Kidney epithelial cell (primary cell): ENCODE data around the gene SPTA1. TPM values are rescaled to one million over a fixed set of nuclear protein-coding genes. Genes with fewer than 3 reads are reported as not detected.

Source experiments
- DNase-seq: peaks from one replicate; pipeline ENCODE4 v3.0.0-alpha.2; 2010; ENCODE audit warnings: low read depth
- H3K27me3 ChIP-seq: 2 replicates; pipeline ENCODE4 v1.6.0; 2011; ENCODE audit warnings: low read length; ENCODE audit not compliant: control insufficient read depth, insufficient read depth
- H3K36me3 ChIP-seq: 2 replicates; pipeline ENCODE4 v1.5.1; 2011; ENCODE audit warnings: low read length; ENCODE audit not compliant: control insufficient read depth, insufficient read depth
- H3K4me3 ChIP-seq: 2 replicates; pipeline ENCODE4 v1.5.1; 2011; ENCODE audit warnings: low read depth, mild to moderate bottlenecking, control low read depth, low read length
- total RNA-seq: library from RNA; depleted of rRNA; stranded (reverse); fragments of >200 nt; gene quantifications from 2 replicates; pipeline ENCODE4 v1.2.3, GENCODE V29; 2015
- TF ChIP-seq, protein P1 (sequence below): IDR thresholded peaks from 2 replicates; pipeline ENCODE4 v1.5.1; 2011; ENCODE audit warnings: mild to moderate bottlenecking, moderate library complexity, low read length, control low read depth, inconsistent platforms; ENCODE audit not compliant: insufficient read depth, poor library complexity, severe bottlenecking

The SPTA1 gene
- total RNA-seq = not detected in 2 replicates

DNA sequence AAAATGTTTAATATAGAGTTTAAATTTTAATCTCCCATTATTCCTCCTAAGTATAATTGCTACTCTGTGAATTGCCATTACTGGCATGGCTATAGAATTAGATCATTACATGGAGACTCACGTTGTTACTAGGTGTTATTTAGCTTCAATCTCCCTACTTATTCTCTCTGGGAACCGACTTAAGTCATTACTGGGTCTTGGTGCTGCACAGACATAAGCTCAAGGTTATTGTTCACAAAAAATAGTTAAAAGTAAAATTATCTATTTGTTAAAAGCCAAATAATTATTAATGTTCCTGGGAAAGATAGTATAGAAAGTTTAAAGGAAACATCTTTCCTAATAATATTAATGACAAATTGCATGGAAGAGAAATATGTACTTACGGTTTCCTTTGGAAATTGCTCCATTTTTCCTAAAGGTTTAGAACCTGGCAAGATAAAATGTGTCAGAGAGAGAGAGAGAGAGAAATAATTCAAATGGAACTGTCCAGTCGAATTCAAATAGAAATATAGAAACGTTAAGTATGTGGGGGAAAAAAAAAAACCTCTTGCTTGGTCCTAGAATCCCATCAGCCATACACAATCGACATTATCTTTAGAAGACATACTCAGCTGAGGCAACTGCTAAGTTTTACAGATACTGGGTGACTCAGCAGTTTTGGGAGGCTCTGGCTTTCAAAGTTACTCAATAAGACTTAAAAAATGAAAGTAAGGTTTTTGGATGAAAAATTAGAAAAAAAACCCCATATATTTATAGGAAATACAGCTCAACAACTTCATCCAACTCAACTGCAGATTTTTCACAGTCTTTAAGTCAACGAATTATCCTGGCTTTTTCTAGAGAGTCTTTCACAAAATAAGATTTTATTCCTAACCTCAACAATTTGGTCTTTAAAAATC is at the start of gene SPTA1:
Gene SPTA1 (minus strand): TSS at position 605 of the 899 bp plus-strand sequence. CDS start 198 bp downstream, at position 407.
- Histone ChIP-seq H3K27me3 (no peaks in the 10 kb centered on the region), H3K4me3 (no peak within 1 kb of the TSS), H3K36me3 (no peaks in the 10 kb centered on the region)
- DNase-seq = no peak
- TF ChIP-seq, protein P1, sequence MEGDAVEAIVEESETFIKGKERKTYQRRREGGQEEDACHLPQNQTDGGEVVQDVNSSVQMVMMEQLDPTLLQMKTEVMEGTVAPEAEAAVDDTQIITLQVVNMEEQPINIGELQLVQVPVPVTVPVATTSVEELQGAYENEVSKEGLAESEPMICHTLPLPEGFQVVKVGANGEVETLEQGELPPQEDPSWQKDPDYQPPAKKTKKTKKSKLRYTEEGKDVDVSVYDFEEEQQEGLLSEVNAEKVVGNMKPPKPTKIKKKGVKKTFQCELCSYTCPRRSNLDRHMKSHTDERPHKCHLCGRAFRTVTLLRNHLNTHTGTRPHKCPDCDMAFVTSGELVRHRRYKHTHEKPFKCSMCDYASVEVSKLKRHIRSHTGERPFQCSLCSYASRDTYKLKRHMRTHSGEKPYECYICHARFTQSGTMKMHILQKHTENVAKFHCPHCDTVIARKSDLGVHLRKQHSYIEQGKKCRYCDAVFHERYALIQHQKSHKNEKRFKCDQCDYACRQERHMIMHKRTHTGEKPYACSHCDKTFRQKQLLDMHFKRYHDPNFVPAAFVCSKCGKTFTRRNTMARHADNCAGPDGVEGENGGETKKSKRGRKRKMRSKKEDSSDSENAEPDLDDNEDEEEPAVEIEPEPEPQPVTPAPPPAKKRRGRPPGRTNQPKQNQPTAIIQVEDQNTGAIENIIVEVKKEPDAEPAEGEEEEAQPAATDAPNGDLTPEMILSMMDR = no peak

DNA sequence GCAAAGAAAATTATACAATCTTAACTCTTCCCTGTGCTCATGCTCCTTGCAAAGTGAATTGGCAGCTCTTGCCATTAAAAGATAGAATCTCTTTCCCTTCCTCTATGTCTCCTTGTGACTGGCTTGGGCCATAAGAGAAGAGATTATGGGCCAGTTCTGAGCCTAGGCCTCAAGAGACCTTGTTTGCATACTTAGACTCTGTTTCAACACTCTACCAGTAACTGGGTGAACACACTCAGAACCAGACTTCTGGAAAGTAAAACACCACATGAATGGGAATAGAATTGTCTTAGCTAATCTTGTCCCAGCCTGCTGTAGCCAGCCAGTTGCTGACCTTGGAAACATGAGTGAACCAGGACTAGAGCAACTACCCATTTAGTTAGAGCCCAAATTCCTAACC is 49.3 kb upstream of the SPTA1 start:
- TF ChIP-seq, protein P1 = no peak
- Histone ChIP-seq H3K27me3 (no peaks in the 10 kb centered on the region), H3K4me3 (no peak overlapping the region), H3K36me3 (no peaks in the 10 kb centered on the region)
- DNase-seq = no peak

DNA sequence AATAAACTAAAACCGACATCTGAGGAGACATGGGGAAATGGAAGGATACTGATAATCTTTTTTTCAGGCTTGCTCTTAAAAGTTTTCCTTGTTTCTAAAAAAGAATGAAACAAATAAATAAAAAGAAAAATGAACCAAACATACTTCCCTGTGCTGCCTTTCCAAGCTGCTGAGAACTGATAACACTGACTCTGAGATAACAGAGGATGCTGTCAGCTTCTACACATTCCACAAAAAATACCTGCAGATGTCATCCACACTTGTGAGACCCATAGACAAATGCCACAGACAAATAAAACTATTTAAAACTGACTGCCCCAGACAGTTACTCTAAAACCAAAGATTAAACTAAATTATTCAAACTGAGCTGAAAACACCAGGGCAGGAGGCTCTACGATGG is 46.0 kb upstream of the SPTA1 start:
- H3K27me3 ChIP-seq = no peaks in the 10 kb centered on the region
- DNase-seq = no peak
- no peaks in the 10 kb centered on the region for H3K36me3 ChIP-seq
- no peak overlapping the region for H3K4me3 ChIP-seq
- TF ChIP-seq, protein P1 = no peak

DNA sequence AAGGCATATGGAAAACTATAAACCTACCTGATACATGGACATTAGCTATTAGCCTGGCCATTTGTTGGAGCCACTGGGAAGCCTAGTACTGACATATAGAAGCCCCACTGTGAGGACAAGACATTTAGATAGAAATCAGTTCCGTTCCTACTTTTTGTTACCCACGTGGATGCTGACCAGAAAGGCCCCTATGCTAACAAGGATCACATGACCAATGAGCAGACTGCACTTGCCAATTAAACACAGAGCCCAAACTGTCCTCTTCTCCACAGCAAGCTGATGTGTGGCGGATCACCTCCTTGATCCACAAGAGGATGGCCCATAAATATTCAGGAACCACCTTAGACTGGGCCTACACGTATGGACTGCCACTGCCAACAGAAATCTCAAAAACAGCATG is 45.2 kb upstream of the SPTA1 start:
- Histone ChIP-seq H3K4me3 (no peak overlapping the region), H3K27me3 (no peaks in the 10 kb centered on the region), H3K36me3 (no peaks in the 10 kb centered on the region)
- DNase-seq = no peak
- TF ChIP-seq, protein P1 = no peak

DNA sequence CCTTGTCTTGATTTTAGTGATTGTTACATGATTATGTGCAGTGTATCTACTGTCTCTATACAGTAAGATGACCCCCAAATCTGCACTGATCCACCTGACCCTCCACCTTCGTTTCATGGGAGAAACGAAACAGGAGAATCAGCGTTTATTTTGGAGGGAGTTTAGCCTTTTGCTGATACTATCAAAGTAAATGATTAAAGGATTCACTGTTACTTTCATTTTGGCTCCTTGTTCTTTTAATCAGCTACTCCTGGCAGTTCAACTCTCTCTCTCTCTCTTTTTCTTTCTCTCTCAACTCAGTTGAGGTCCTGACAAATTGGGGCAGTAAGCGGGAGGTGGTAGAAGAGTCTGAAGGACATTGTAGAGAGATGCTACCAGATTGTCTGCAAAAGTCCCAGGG is 43.9 kb upstream of the SPTA1 start:
- H3K36me3 ChIP-seq = no peaks in the 10 kb centered on the region
- no peak for DNase-seq
- H3K27me3 ChIP-seq = no peaks in the 10 kb centered on the region
- TF ChIP-seq, protein P1 = no peak
- no peak overlapping the region for H3K4me3 ChIP-seq
